Stimulated activated CD8-positive, alpha-beta memory T cell treated with anti-CD3 and anti-CD28 coated beads, Interleukin-7, amount 100 ng/mL, for 48 hours (primary cell): ENCODE measurements around the gene PREP.
"Not testable (repeated sequence)": the region's sequence is repeated elsewhere in the genome, so short reads cannot be mapped to it uniquely, and the experiment has no call there.

Source experiments
- DNase-seq, 2 donors: peaks; one replicate each; pipeline ENCODE4 v3.0.0-alpha.2; 2020; ENCODE audit warnings: low read depth in 1 of 2; ENCODE audit errors: extremely low read depth in 1 of 2

PREP gene

GRCh38 chr6:105348897-105349296 is 54.0 kb downstream of the PREP start:
- DNase-seq = no peak

GRCh38 chr6:105346052-105346451 is 56.8 kb downstream of the PREP start:
- no peak for DNase-seq

- no peak for DNase-seq
Observed at GRCh38 chr6:105345506-105345905, 57.4 kb downstream of the PREP start.

- DNase-seq = no peak
Observed at GRCh38 chr6:105344881-105345370, 58.0 kb downstream of the PREP start.

GRCh38 chr6:105338350-105338983 is 64.4 kb downstream of the PREP start:
- not testable (repeated sequence) for DNase-seq

- DNase-seq = no peak
Observed at GRCh38 chr6:105336986-105337385, 65.9 kb downstream of the PREP start.

GRCh38 chr6:105332576-105332975 is 70.3 kb downstream of the PREP start:
- no peak for DNase-seq

GRCh38 chr6:105331927-105332326 is 71.0 kb downstream of the PREP start:
- DNase-seq = no peak

- DNase-seq = no peak
Observed at GRCh38 chr6:105330913-105331312, 72.0 kb downstream of the PREP start.

- no peak for DNase-seq
Observed at GRCh38 chr6:105330364-105330763, 72.5 kb downstream of the PREP start.

- DNase-seq = no peak
Observed at GRCh38 chr6:105326833-105327770, 75.8 kb downstream of the PREP start.

- no peak for DNase-seq
Observed at GRCh38 chr6:105326216-105326615, 76.7 kb downstream of the PREP start.

- no peak for DNase-seq
Observed at GRCh38 chr6:105324386-105324950, 78.4 kb downstream of the PREP start.

- no peak for DNase-seq
Observed at GRCh38 chr6:105322499-105323225, 80.2 kb downstream of the PREP start.

- no peak for DNase-seq
Observed at GRCh38 chr6:105321728-105322127, 81.2 kb downstream of the PREP start.

GRCh38 chr6:105321207-105321606 is 81.7 kb downstream of the PREP start:
- no peak for DNase-seq

GRCh38 chr6:105320765-105321164 is 82.1 kb downstream of the PREP start:
- no peak for DNase-seq

- no peak for DNase-seq
Observed at GRCh38 chr6:105320271-105320670, 82.6 kb downstream of the PREP start.

GRCh38 chr6:105319331-105319730 is 83.6 kb downstream of the PREP start:
- no peak for DNase-seq

- no peak for DNase-seq
Observed at GRCh38 chr6:105318660-105319059, 84.2 kb downstream of the PREP start.
